ENCODE measurements around the gene FNTB. TPM values are rescaled to one million over a fixed set of nuclear protein-coding genes. Genes with fewer than 3 reads are reported as not detected.

FNTB gene
- total and polyA plus RNA-seq, 2 experiments from 2014 or later = 8.6 to 12.5 TPM

- TF ChIP-seq ZNF462 (CRISPR knock-in tag; IDR thresholded peaks at IDR 0.05) (no peak), ZNF331 (CRISPR knock-in tag; IDR thresholded peaks at IDR 0.05; ENCODE audit: low read depth) (no peak), NANOG (IDR thresholded peaks at IDR 0.05; ENCODE audit: borderline replicate concordance) (no peak), STAT1 (IDR thresholded peaks at IDR 0.05; ENCODE audit: unreplicated experiment) (no peak), POLR2AphosphoS5 (IDR thresholded peaks at IDR 0.05; ENCODE audit: low read depth) (no peak)
Observed at GRCh38 chr14:64953661-64954060, 33.0 kb upstream of the FNTB start (continued).

- peaks cover 28% of the 10 kb centered on the region for H3K4me1 ChIP-seq (ENCODE audit: insufficient read depth)
- TF ChIP-seq JUNB (IDR thresholded peaks at IDR 0.05; ENCODE audit: unreplicated experiment) (no peak), REST (IDR thresholded peaks at IDR 0.05; ENCODE audit: unreplicated experiment) (no peak), ZNF114 (CRISPR knock-in tag; IDR thresholded peaks at IDR 0.05) (no peak), EZH2phosphoT487 (IDR thresholded peaks at IDR 0.05; ENCODE audit: unreplicated experiment) (no peak), NANOG (IDR thresholded peaks at IDR 0.05; ENCODE audit: borderline replicate concordance) (no peak), POLR2AphosphoS5 (IDR thresholded peaks at IDR 0.05; ENCODE audit: low read depth) (no peak), ETS1 (IDR thresholded peaks at IDR 0.05) (no peak), EZH2 (IDR thresholded peaks at IDR 0.05; ENCODE audit: low read depth, unreplicated experiment) (no peak)
Observed at GRCh38 chr14:64954491-64955240, 32.0 kb upstream of the FNTB start.

More at GRCh38 chr14:64954491-64955240, 32.0 kb upstream of the FNTB start:
- Mint-ChIP-seq H3K4me1 (peaks cover 40% of the 10 kb centered on the region), H3K36me3 (ENCODE audit: low read depth) (peaks cover 27% of the 10 kb centered on the region), H3K27ac (peak overlapping the region; percentile 68; the same call in 1 of the 2 replicates), H3K4me3 (no peak overlapping the region), H3K9me3 (no peaks in the 10 kb centered on the region; the same call in 2 of the 3 replicates), H3K27me3 (ENCODE audit: insufficient read depth, low read depth, poor library complexity) (peaks cover 1% of the 10 kb centered on the region)
- no peaks in the 10 kb centered on the region; the same call in 1 of the 2 replicates for H4K20me1 ChIP-seq (replicated peaks; ENCODE audit: insufficient read depth)
- H3K36me3 ChIP-seq (ENCODE audit: insufficient read depth) = no peaks in the 10 kb centered on the region; the same call in 1 of the 2 replicates
- no peak overlapping the region for H3K4me3 ChIP-seq
- no peak overlapping the region for H2AFZ ChIP-seq
- peak overlapping the region; percentile 75; the same call in 1 of the 2 replicates for H3K27ac ChIP-seq (ENCODE audit: low read depth)
- ATAC-seq = no peak
- H3K4me2 ChIP-seq = no peak overlapping the region
- H3K79me2 ChIP-seq (replicated peaks; ENCODE audit: insufficient read depth) = peaks cover 9% of the 10 kb centered on the region
- no peaks in the 10 kb centered on the region for H3K9me2 ChIP-seq (ENCODE audit: insufficient read depth)
- H3F3A ChIP-seq (replicated peaks; ENCODE audit: low read depth) = peaks cover 10% of the 10 kb centered on the region
- no peak for DNase-seq (ENCODE audit: low spot score)
- no peaks in the 10 kb centered on the region for H3K27me3 ChIP-seq (ENCODE audit: insufficient read depth)

Measured in GM23338 (cell line).